PC-3 (cell line): Measurements from ENCODE around the gene SYT9. TPM values are rescaled to one million over a fixed set of nuclear protein-coding genes. Genes with fewer than 3 reads are reported as not detected.
A peak's percentile ranks its signal among the peaks of the same experiment; 100 is the strongest.

Experiments used
- ATAC-seq: fragments of 200-7000 bp; cut with Tn5 transposase; 2 replicates; pipeline ENCODE4 v1.9.1; 2020; ENCODE audit warnings: mild to moderate bottlenecking, moderate library complexity
- BruUV-seq: library from RNA; stranded (reverse); fragments of 400-500 nt; replicated peaks from 2 replicates; lab custom pipeline; 2021; lab: Mats Ljungman, UMichigan
- CTCF ChIA-PET: fragments of 300-600 bp; sonication (Branson Sonifier 250); formaldehyde crosslinking; loops from one replicate; lab custom pipeline; 2022; ENCODE audit warnings: antibody characterized with exemption; lab: Charles Lee
- POLR2A ChIA-PET: fragments of 300-600 bp; sonication (Branson Sonifier 250); formaldehyde crosslinking; loops from one replicate; lab custom pipeline; 2022; ENCODE audit warnings: antibody characterized with exemption; ENCODE audit not compliant: unreplicated experiment; lab: Charles Lee
- DNase-seq: peaks from one replicate; pipeline ENCODE4 v3.0.0-alpha.2; 2015
- H2AFZ ChIP-seq: fragments of 300-600 bp; sonication (generic); 2 replicates; pipeline ENCODE4 v1.6.0; 2016; ENCODE audit warnings: antibody characterized with exemption, low read length
- H3F3A ChIP-seq: fragments of 300-600 bp; sonication (generic); one replicate; pipeline ENCODE4 v1.6.0; 2017; ENCODE audit warnings: antibody characterized with exemption, low read length, control low read depth, mild to moderate bottlenecking; ENCODE audit not compliant: unreplicated experiment
- H3K27ac ChIP-seq: fragments of 300-600 bp; sonication (generic); 2 replicates; pipeline ENCODE4 v1.5.1; 2016; ENCODE audit warnings: mild to moderate bottlenecking, low read length
- H3K27me3 ChIP-seq: fragments of 300-600 bp; sonication (generic); 2 replicates; pipeline ENCODE4 v1.6.1; 2016; ENCODE audit warnings: low read length, mixed read lengths
- H3K36me3 ChIP-seq: fragments of 300-600 bp; sonication (generic); 2 replicates; pipeline ENCODE4 v1.6.1; 2016; ENCODE audit warnings: low read depth, mixed run types, low read length, mixed read lengths
- H3K4me1 ChIP-seq: fragments of 300-600 bp; sonication (generic); 2 replicates; pipeline ENCODE4 v1.5.1; 2016; ENCODE audit warnings: low read length; ENCODE audit not compliant: insufficient read depth
- H3K4me2 ChIP-seq: fragments of 300-600 bp; sonication (generic); 2 replicates; pipeline ENCODE4 v1.6.0; 2016; ENCODE audit warnings: low read length
- H3K4me3 ChIP-seq: fragments of 300-600 bp; sonication (generic); 2 replicates; pipeline ENCODE4 v1.5.1; 2016; ENCODE audit warnings: mild to moderate bottlenecking, low read length, mixed read lengths
- H3K79me2 ChIP-seq: fragments of 300-600 bp; sonication (generic); 2 replicates; pipeline ENCODE4 v1.6.1; 2017; ENCODE audit warnings: low read length, mixed read lengths
- H3K9ac ChIP-seq: fragments of 300-600 bp; sonication (generic); 2 replicates; pipeline ENCODE4 v1.6.0; 2016; ENCODE audit warnings: mild to moderate bottlenecking, low read length
- H3K9me2 ChIP-seq: fragments of 300-600 bp; sonication (generic); replicated peaks from 2 replicates; pipeline ENCODE4 v1.6.1; 2016; ENCODE audit warnings: mixed run types, low read length, mixed read lengths
- H3K9me3 ChIP-seq: fragments of 300-600 bp; sonication (generic); 2 replicates; pipeline ENCODE4 v1.6.1; 2016; ENCODE audit warnings: low read length, mixed read lengths
- H4K20me1 ChIP-seq: fragments of 300-600 bp; sonication (generic); 2 replicates; pipeline ENCODE4 v1.6.1; 2016; ENCODE audit warnings: low read length, mixed read lengths
- EZH2 ChIP-seq: fragments of 300-600 bp; sonication (generic); IDR thresholded peaks from one replicate; pipeline ENCODE4 v1.6.1; 2017; ENCODE audit warnings: antibody characterized with exemption, mild to moderate bottlenecking, low read length; ENCODE audit not compliant: unreplicated experiment
- EZH2phosphoT487 ChIP-seq: fragments of 300-600 bp; sonication (generic); IDR thresholded peaks from 2 replicates; pipeline ENCODE4 v1.6.1; 2018; ENCODE audit warnings: mild to moderate bottlenecking, antibody characterized with exemption, low read length, borderline replicate concordance
- intact Hi-C: fragments of 100-400 bp; cut with micrococcal nuclease; formaldehyde crosslinking; loops from 2 replicates; pipeline ENCODE4 v1.9.0; 2023
- total RNA-seq: library from RNA; depleted of rRNA; stranded (reverse); fragments of >200 nt; gene quantifications from 2 replicates; pipeline ENCODE4 v1.2.3, GENCODE V29; 2014
- TF ChIP-seq, protein P1 (sequence below): fragments of 300-600 bp; sonication (generic); conservative IDR thresholded peaks from 2 replicates; pipeline ENCODE4 v1.5.1; 2017; ENCODE audit warnings: antibody characterized with exemption, low read depth, mild to moderate bottlenecking, low read length

Gene SYT9
- total RNA-seq, 1 experiment from 2014 or later: 6.3 TPM

- Histone ChIP-seq H2AFZ (no peak overlapping the region), H3K9me3 (no peaks in the 10 kb centered on the region), H3K9ac (no peak overlapping the region), H3K27me3 (no peaks in the 10 kb centered on the region), H3K27ac (no peak overlapping the region), H3K79me2 (no peaks in the 10 kb centered on the region), H3K9me2 (no peaks in the 10 kb centered on the region), H3K36me3 (no peaks in the 10 kb centered on the region), H3K4me3 (no peak overlapping the region), H4K20me1 (no peaks in the 10 kb centered on the region), H3F3A (no peaks in the 10 kb centered on the region), H3K4me2 (no peak overlapping the region), H3K4me1 (peaks cover 8% of the 10 kb centered on the region)
- intact Hi-C loops: no loop called here
- ChIA-PET CTCF (no interaction called here), POLR2A (interaction anchor here (0.6 kb wide), 1 partner anchor 144 kb away, joined by 5 read pairs; no protein-coding TSS in a partner anchor)
- no TSS peak for BruUV-seq
- ATAC-seq (peak; percentile 63), DNase-seq (peak; percentile 14)
- no peak for TF ChIP-seq EZH2phosphoT487
- no peak for TF ChIP-seq EZH2
- TF ChIP-seq, protein P1, sequence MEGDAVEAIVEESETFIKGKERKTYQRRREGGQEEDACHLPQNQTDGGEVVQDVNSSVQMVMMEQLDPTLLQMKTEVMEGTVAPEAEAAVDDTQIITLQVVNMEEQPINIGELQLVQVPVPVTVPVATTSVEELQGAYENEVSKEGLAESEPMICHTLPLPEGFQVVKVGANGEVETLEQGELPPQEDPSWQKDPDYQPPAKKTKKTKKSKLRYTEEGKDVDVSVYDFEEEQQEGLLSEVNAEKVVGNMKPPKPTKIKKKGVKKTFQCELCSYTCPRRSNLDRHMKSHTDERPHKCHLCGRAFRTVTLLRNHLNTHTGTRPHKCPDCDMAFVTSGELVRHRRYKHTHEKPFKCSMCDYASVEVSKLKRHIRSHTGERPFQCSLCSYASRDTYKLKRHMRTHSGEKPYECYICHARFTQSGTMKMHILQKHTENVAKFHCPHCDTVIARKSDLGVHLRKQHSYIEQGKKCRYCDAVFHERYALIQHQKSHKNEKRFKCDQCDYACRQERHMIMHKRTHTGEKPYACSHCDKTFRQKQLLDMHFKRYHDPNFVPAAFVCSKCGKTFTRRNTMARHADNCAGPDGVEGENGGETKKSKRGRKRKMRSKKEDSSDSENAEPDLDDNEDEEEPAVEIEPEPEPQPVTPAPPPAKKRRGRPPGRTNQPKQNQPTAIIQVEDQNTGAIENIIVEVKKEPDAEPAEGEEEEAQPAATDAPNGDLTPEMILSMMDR: no peak
These were observed 97.0 kb downstream of the SYT9 start for GRCh38 chr11:7348432-7349304.

- H3K27me3 ChIP-seq: no peaks in the 10 kb centered on the region
- no peaks in the 10 kb centered on the region for H3K9me3 ChIP-seq
- no peak for DNase-seq
- H4K20me1 ChIP-seq: no peaks in the 10 kb centered on the region
- H3K27ac ChIP-seq: no peak overlapping the region
- H3K4me3 ChIP-seq: no peak overlapping the region
- intact Hi-C loops: loop anchor here (5.0 kb wide), 1 partner anchor 209 kb away; no protein-coding TSS in a partner anchor
- H3K36me3 ChIP-seq: no peaks in the 10 kb centered on the region
- H3K9me2 ChIP-seq: no peaks in the 10 kb centered on the region
- H3K4me2 ChIP-seq: no peak overlapping the region
- no peak for TF ChIP-seq EZH2
- TF ChIP-seq, protein P1: no peak
- H2AFZ ChIP-seq: no peak overlapping the region
- H3K79me2 ChIP-seq: no peaks in the 10 kb centered on the region
- no TSS peak for BruUV-seq
- no peak overlapping the region for H3K9ac ChIP-seq
- H3K4me1 ChIP-seq: peaks cover 8% of the 10 kb centered on the region
- CTCF ChIA-PET: interaction anchor here (0.5 kb wide), 1 partner anchor 46 kb away, joined by 4 read pairs; no protein-coding TSS in a partner anchor
- ATAC-seq: no peak
- H3F3A ChIP-seq: no peaks in the 10 kb centered on the region
- POLR2A ChIA-PET: no interaction called here
These were observed 99.5 kb downstream of the SYT9 start for GRCh38 chr11:7351228-7351627.
